Fibroblast of peridontal ligament (primary cell): ENCODE measurements around the gene GNMT.
A peak's percentile ranks its signal among the peaks of the same experiment; 100 is the strongest.

ENCODE experiments used
- DNase-seq: peaks from one replicate; pipeline ENCODE4 v3.0.0-alpha.2; 2010; ENCODE audit errors: extremely low read depth

The GNMT gene

DNA sequence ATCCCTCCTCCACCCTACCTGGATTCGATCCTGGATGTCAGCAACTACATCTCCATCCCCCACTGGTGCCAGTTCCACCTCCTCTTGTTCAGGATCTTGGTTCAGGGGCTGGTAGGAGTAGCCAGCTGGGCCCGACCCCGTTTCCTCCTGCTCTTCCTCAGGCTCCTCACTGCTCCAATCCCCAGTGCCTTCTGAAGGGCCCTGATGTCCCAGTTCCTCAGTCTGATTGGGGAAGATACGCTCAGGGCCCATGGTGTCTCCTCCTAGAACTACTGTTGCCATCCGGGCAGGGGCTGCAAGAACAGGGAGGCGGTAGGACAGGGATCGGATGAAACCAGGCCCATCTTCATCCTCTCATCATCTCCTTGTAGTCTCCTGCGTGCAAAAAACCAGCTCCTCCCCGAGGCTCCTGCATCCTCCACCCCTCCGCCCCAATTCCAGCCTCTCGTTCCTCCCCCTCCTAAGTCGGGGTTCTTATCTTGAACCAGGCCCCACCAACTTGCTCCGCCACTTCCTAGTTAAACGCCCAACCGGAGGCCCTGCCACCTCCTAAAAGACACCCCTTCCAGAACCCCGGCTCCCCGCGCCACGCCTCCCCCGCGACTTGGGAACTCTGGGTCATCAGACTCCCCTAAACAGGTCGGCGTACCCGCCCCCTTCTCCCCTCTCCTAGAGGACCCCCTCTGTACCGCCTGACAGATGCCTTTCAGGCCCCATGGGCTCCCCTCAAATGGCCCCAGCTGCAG lies 52.7 kb downstream of the GNMT start:
- DNase-seq: peak; percentile 41
